Measurements from ENCODE around the gene CSTPP1. TPM values are rescaled to one million over a fixed set of nuclear protein-coding genes. Genes with fewer than 3 reads are reported as not detected.

The CSTPP1 gene
- polyA plus RNA-seq, 1 donor (not counting 4 experiments of a cell fraction or from before 2014, with no cell fraction given), result 20.0 TPM

DNA sequence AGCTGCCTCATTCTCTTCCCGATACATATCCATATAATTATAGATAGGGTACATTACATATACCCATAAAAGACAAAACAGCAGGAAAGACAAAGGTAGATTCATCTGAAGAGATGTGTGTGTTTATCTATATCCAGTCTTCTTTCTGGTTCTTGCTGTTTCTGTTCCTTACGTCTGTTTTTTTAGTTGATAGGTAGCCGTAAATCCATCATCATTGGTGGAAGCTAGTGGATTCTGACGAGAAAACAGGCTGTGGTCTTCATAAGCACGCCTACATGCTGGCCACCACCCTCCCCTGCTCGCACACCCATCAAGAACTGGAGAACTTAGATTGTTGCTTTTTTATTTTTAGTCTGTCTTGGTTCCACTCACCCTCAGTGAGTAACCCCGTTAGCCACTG, 188.5 kb downstream of the CSTPP1 start:
- FAIRE-seq (no peak), DNase-seq (ENCODE audit: low read depth, low spot score) (no peak)
- Histone ChIP-seq H3K4me1 (ENCODE audit: control insufficient read depth, extremely low read depth, insufficient read depth, low read length) (peaks cover 2% of the 10 kb centered on the region), H3K9me3 (ENCODE audit: control insufficient read depth, low read depth, low read length) (no peaks in the 10 kb centered on the region), H2AFZ (ENCODE audit: control insufficient read depth, low read length) (no peak overlapping the region), H3K4me2 (ENCODE audit: control insufficient read depth, extremely low read depth, insufficient read depth, low read depth, low read length) (no peak overlapping the region), H3K36me3 (ENCODE audit: control insufficient read depth in 2 of 2, extremely low read depth in 1 of 2, insufficient read depth in 2 of 2, low read length in 2 of 2) (no peaks in the 10 kb centered on the region), H3K79me2 (ENCODE audit: control insufficient read depth, insufficient read depth, low read length) (no peaks in the 10 kb centered on the region), H3K27ac (ENCODE audit: control insufficient read depth, insufficient read depth, low read length) (no peak overlapping the region), H3K9ac (ENCODE audit: control insufficient read depth, extremely low read depth, insufficient read depth, low read length) (no peak overlapping the region), H4K20me1 (ENCODE audit: control insufficient read depth, extremely low read depth, insufficient read depth, low read length) (no peaks in the 10 kb centered on the region), H3K4me3 (ENCODE audit: control insufficient read depth in 2 of 3, extremely low read depth in 1 of 3, insufficient read depth in 2 of 3, low read depth in 1 of 3, low read length in 3 of 3) (no peak overlapping the region), H3K27me3 (ENCODE audit: control insufficient read depth, extremely low read depth, insufficient read depth, low read length) (no peaks in the 10 kb centered on the region), H3K9me1 (ENCODE audit: control insufficient read depth, extremely low read depth, insufficient read depth, low read length) (no peaks in the 10 kb centered on the region)
- dilution Hi-C loops (cut with MboI; ENCODE audit: extremely low pct_ligation_motif_present, low sequenced_read_pairs), result no loop called here
- TF ChIP-seq EZH2 (IDR thresholded peaks at IDR 0.05; ENCODE audit: low read length), result no peak

DNA sequence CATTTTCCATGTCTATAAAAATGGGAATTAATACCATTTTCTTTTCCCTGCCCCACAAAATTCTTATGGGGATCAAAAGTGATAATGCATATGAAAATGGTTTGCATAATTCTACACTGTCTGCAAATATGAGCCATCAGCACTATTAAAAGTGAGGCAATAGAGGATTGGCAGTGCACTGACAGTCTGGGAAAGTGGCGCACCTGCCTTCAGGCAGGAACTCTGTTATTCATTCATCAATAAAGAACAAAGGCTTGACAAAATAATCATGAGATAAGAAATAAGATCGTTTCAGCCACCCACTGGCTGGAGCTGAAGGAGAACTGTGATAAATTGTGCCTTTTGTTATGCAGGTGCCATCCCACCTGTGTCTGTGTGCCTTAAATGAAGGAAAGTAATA, 190.7 kb downstream of the CSTPP1 start:
- Histone ChIP-seq H3K36me3 (ENCODE audit: control insufficient read depth in 2 of 2, extremely low read depth in 1 of 2, insufficient read depth in 2 of 2, low read length in 2 of 2) (no peaks in the 10 kb centered on the region), H3K9ac (ENCODE audit: control insufficient read depth, extremely low read depth, insufficient read depth, low read length) (no peak overlapping the region), H3K9me3 (ENCODE audit: control insufficient read depth, low read depth, low read length) (no peaks in the 10 kb centered on the region), H3K9me1 (ENCODE audit: control insufficient read depth, extremely low read depth, insufficient read depth, low read length) (no peaks in the 10 kb centered on the region), H4K20me1 (ENCODE audit: control insufficient read depth, extremely low read depth, insufficient read depth, low read length) (no peaks in the 10 kb centered on the region), H3K4me2 (ENCODE audit: control insufficient read depth, extremely low read depth, insufficient read depth, low read depth, low read length) (no peak overlapping the region), H3K27me3 (ENCODE audit: control insufficient read depth, extremely low read depth, insufficient read depth, low read length) (no peaks in the 10 kb centered on the region), H3K4me3 (ENCODE audit: control insufficient read depth in 2 of 3, extremely low read depth in 1 of 3, insufficient read depth in 2 of 3, low read depth in 1 of 3, low read length in 3 of 3) (no peak overlapping the region), H3K79me2 (ENCODE audit: control insufficient read depth, insufficient read depth, low read length) (no peaks in the 10 kb centered on the region), H3K27ac (ENCODE audit: control insufficient read depth, insufficient read depth, low read length) (no peak overlapping the region), H3K4me1 (ENCODE audit: control insufficient read depth, extremely low read depth, insufficient read depth, low read length) (peaks cover 2% of the 10 kb centered on the region), H2AFZ (ENCODE audit: control insufficient read depth, low read length) (no peak overlapping the region)
- dilution Hi-C loops (cut with MboI; ENCODE audit: extremely low pct_ligation_motif_present, low sequenced_read_pairs), result no loop called here
- DNase-seq (ENCODE audit: low read depth, low spot score) (no peak), FAIRE-seq (no peak)
- TF ChIP-seq, protein P1, sequence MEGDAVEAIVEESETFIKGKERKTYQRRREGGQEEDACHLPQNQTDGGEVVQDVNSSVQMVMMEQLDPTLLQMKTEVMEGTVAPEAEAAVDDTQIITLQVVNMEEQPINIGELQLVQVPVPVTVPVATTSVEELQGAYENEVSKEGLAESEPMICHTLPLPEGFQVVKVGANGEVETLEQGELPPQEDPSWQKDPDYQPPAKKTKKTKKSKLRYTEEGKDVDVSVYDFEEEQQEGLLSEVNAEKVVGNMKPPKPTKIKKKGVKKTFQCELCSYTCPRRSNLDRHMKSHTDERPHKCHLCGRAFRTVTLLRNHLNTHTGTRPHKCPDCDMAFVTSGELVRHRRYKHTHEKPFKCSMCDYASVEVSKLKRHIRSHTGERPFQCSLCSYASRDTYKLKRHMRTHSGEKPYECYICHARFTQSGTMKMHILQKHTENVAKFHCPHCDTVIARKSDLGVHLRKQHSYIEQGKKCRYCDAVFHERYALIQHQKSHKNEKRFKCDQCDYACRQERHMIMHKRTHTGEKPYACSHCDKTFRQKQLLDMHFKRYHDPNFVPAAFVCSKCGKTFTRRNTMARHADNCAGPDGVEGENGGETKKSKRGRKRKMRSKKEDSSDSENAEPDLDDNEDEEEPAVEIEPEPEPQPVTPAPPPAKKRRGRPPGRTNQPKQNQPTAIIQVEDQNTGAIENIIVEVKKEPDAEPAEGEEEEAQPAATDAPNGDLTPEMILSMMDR (optimal IDR thresholded peaks at IDR 0.05 in 1 of 3, IDR thresholded peaks at IDR 0.05 in 1 of 3, conservative IDR thresholded peaks at IDR 0.05 in 1 of 3; ENCODE audit: extremely low read depth in 1 of 3, insufficient read depth in 2 of 3, low read length in 3 of 3), result no peak
- no peak for TF ChIP-seq EZH2 (IDR thresholded peaks at IDR 0.05; ENCODE audit: low read length)

DNA sequence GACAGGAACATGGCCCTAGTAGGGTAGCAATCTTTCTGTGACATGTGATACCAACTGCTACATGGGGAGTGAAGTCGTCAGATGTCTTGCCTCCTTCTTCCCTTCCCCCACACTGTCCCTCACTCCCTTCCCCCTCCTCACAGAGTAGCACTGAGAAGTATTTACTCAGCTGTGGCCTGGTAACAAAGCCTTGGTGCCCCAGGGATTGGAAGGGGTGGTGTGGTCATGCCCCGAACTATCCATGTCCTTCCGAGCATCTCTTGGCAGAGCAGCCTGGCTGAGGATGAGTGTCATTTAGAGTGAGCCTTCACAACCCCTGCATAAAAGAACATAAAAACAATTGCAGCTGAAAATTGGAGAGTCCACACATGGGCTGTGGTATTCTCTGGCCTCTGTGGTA, 194.0 kb downstream of the CSTPP1 start:
- no peak for FAIRE-seq
- H3K27me3 ChIP-seq (ENCODE audit: control insufficient read depth, extremely low read depth, insufficient read depth, low read length), result no peaks in the 10 kb centered on the region

More for the DNA sequence above, 194.0 kb downstream of the CSTPP1 start:
- Histone ChIP-seq H4K20me1 (ENCODE audit: control insufficient read depth, extremely low read depth, insufficient read depth, low read length) (no peaks in the 10 kb centered on the region), H3K36me3 (ENCODE audit: control insufficient read depth in 2 of 2, extremely low read depth in 1 of 2, insufficient read depth in 2 of 2, low read length in 2 of 2) (no peaks in the 10 kb centered on the region), H3K9ac (ENCODE audit: control insufficient read depth, extremely low read depth, insufficient read depth, low read length) (no peak overlapping the region), H3K4me3 (ENCODE audit: control insufficient read depth in 2 of 3, extremely low read depth in 1 of 3, insufficient read depth in 2 of 3, low read depth in 1 of 3, low read length in 3 of 3) (no peak overlapping the region), H3K4me2 (ENCODE audit: control insufficient read depth, extremely low read depth, insufficient read depth, low read depth, low read length) (no peak overlapping the region), H3K27ac (ENCODE audit: control insufficient read depth, insufficient read depth, low read length) (no peak overlapping the region), H3K9me1 (ENCODE audit: control insufficient read depth, extremely low read depth, insufficient read depth, low read length) (no peaks in the 10 kb centered on the region), H3K4me1 (ENCODE audit: control insufficient read depth, extremely low read depth, insufficient read depth, low read length) (peaks cover 2% of the 10 kb centered on the region), H3K79me2 (ENCODE audit: control insufficient read depth, insufficient read depth, low read length) (no peaks in the 10 kb centered on the region), H2AFZ (ENCODE audit: control insufficient read depth, low read length) (no peak overlapping the region), H3K9me3 (ENCODE audit: control insufficient read depth, low read depth, low read length) (no peaks in the 10 kb centered on the region)
- TF ChIP-seq, protein P1 (optimal IDR thresholded peaks at IDR 0.05 in 1 of 3, IDR thresholded peaks at IDR 0.05 in 1 of 3, conservative IDR thresholded peaks at IDR 0.05 in 1 of 3; ENCODE audit: extremely low read depth in 1 of 3, insufficient read depth in 2 of 3, low read length in 3 of 3), result no peak
- TF ChIP-seq EZH2 (IDR thresholded peaks at IDR 0.05; ENCODE audit: low read length), result no peak
- DNase-seq (ENCODE audit: low read depth, low spot score), result no peak
- dilution Hi-C loops (cut with MboI; ENCODE audit: extremely low pct_ligation_motif_present, low sequenced_read_pairs), result no loop called here
